IMR-90 (cell line): ENCODE data around the gene ARSB. TPM values are rescaled to one million over a fixed set of nuclear protein-coding genes. Genes with fewer than 3 reads are reported as not detected.
A peak's percentile ranks its signal among the peaks of the same experiment; 100 is the strongest.

Experiments used
- ATAC-seq: fragments of 200-7000 bp; cut with Tn5 transposase; 2 replicates; pipeline ENCODE4 v1.9.1; 2020; ENCODE audit warnings: low read depth, mild to moderate bottlenecking, moderate library complexity
- BruUV-seq: library from RNA; stranded (reverse); fragments of 400-500 nt; replicated peaks from 2 replicates; lab custom pipeline; 2021; lab: Mats Ljungman, UMichigan
- CTCF ChIA-PET: fragments of 300-600 bp; formaldehyde crosslinking; extraction: SDS; loops from one replicate; lab custom pipeline; 2021; ENCODE audit warnings: antibody characterized with exemption; lab: Yijun Ruan, JAX
- POLR2A ChIA-PET: fragments of 300-600 bp; sonication (Branson Sonifier 250); formaldehyde crosslinking; loops from one replicate; lab custom pipeline; 2022; ENCODE audit warnings: antibody characterized with exemption; ENCODE audit not compliant: unreplicated experiment; lab: Charles Lee
- DNase-seq: peaks from one replicate; pipeline ENCODE4 v3.0.0; 2013
- H2AFZ ChIP-seq: replicated peaks from 2 replicates; pipeline ENCODE3; 2013; ENCODE audit warnings: low read length, mild to moderate bottlenecking; ENCODE audit not compliant: poor library complexity
- H2AK5ac ChIP-seq: 2 replicates; pipeline ENCODE4 v1.6.1; 2013; ENCODE audit warnings: low read depth, low read length, inconsistent platforms
- H2AK9ac ChIP-seq: replicated peaks from 2 replicates; pipeline ENCODE3; 2013; ENCODE audit warnings: mild to moderate bottlenecking, low read depth, low read length, moderate library complexity; ENCODE audit not compliant: poor library complexity
- H2BK120ac ChIP-seq: 2 replicates; pipeline ENCODE4 v1.6.1; 2013; ENCODE audit warnings: low read depth, low read length, inconsistent platforms
- H2BK15ac ChIP-seq: 3 replicates; pipeline ENCODE4 v1.6.1; 2013; ENCODE audit warnings: low read depth, low read length, inconsistent platforms
- H2BK20ac ChIP-seq: 2 replicates; pipeline ENCODE4 v1.6.1; 2013; ENCODE audit warnings: low read depth, mild to moderate bottlenecking, inconsistent platforms, low read length, moderate library complexity
- H2BK5ac ChIP-seq: 2 replicates; pipeline ENCODE4 v1.6.1; 2013; ENCODE audit warnings: mild to moderate bottlenecking, low read depth, low read length, inconsistent platforms; ENCODE audit not compliant: poor library complexity, severe bottlenecking
- H3K14ac ChIP-seq: replicated peaks from 2 replicates; pipeline ENCODE4 v1.6.1; 2013; ENCODE audit warnings: low read depth, low read length, inconsistent platforms
- H3K18ac ChIP-seq: 2 replicates; pipeline ENCODE4 v1.6.1; 2013; ENCODE audit warnings: low read depth, low read length, control low read depth
- H3K23ac ChIP-seq: 2 replicates; pipeline ENCODE4 v1.6.1; 2013; ENCODE audit warnings: low read depth, low read length, inconsistent platforms
- H3K27ac ChIP-seq: 2 replicates; pipeline ENCODE4 v1.5.1; 2013; ENCODE audit warnings: mild to moderate bottlenecking, control low read depth, low read length; ENCODE audit not compliant: insufficient read depth
- H3K27me3 ChIP-seq: 2 replicates; pipeline ENCODE4 v1.6.1; 2013; ENCODE audit warnings: low read length; ENCODE audit not compliant: control insufficient read depth, insufficient read depth
- H3K36me3 ChIP-seq: 2 replicates; pipeline ENCODE4 v1.6.1; 2013; ENCODE audit warnings: low read length, mixed read lengths; ENCODE audit not compliant: control insufficient read depth, insufficient read depth
- H3K4ac ChIP-seq: 2 replicates; pipeline ENCODE4 v1.6.1; 2013; ENCODE audit warnings: low read depth, low read length, inconsistent platforms
- H3K4me1 ChIP-seq: 2 replicates; pipeline ENCODE4 v1.6.1; 2013; ENCODE audit warnings: low read length, mixed read lengths; ENCODE audit not compliant: control insufficient read depth, insufficient read depth
- H3K4me2 ChIP-seq: 2 replicates; pipeline ENCODE4 v1.6.1; 2013; ENCODE audit warnings: low read depth, mild to moderate bottlenecking, control low read depth, low read length, moderate library complexity
- H3K4me3 ChIP-seq: 2 replicates; pipeline ENCODE4 v1.5.1; 2013; ENCODE audit warnings: low read depth, mild to moderate bottlenecking, control low read depth, low read length, moderate library complexity; ENCODE audit not compliant: insufficient read depth
- H3K56ac ChIP-seq: 2 replicates; pipeline ENCODE4 v1.6.1; 2013; ENCODE audit warnings: low read length, inconsistent platforms; ENCODE audit not compliant: insufficient read depth; ENCODE audit errors: extremely low read depth
- H3K79me1 ChIP-seq, 2 experiments: 2 replicates each; pipeline ENCODE4 v1.6.1; 2013; ENCODE audit warnings: low read length in 2 of 2, inconsistent platforms in 1 of 2, low read depth in 1 of 2
- H3K9ac ChIP-seq: 2 replicates; pipeline ENCODE4 v1.6.1; 2013; ENCODE audit warnings: low read depth, low read length, control low read depth
- H3K9me1 ChIP-seq: 2 replicates; pipeline ENCODE4 v1.6.1; 2013; ENCODE audit warnings: low read length, inconsistent platforms; ENCODE audit not compliant: insufficient read depth
- H3K9me3 ChIP-seq: 2 replicates; pipeline ENCODE4 v1.6.1; 2013; ENCODE audit warnings: low read length; ENCODE audit not compliant: control insufficient read depth, insufficient read depth
- H4K20me1 ChIP-seq: 2 replicates; pipeline ENCODE4 v1.6.1; 2013; ENCODE audit warnings: low read length, inconsistent platforms; ENCODE audit not compliant: insufficient read depth
- H4K5ac ChIP-seq: 2 replicates; pipeline ENCODE4 v1.6.1; 2013; ENCODE audit warnings: mild to moderate bottlenecking, low read depth, low read length, control low read depth
- H4K8ac ChIP-seq, 2 experiments: 2 replicates each; pipeline ENCODE4 v1.6.1; 2013; ENCODE audit warnings: low read depth in 2 of 2, low read length in 2 of 2, control low read depth in 1 of 2, inconsistent platforms in 1 of 2
- H4K91ac ChIP-seq: 2 replicates; pipeline ENCODE4 v1.6.1; 2013; ENCODE audit warnings: low read depth, low read length, inconsistent platforms; ENCODE audit not compliant: insufficient read depth
- BHLHE40 ChIP-seq: fragments of 150-350 bp; IDR thresholded peaks from 2 replicates; pipeline ENCODE4 v1.6.1; 2016; ENCODE audit warnings: mild to moderate bottlenecking, low read depth, low read length
- CEBPB ChIP-seq: IDR thresholded peaks from 2 replicates; pipeline ENCODE4 v1.6.1; 2012; ENCODE audit warnings: low read depth, low read length, improper control_type of control experiment
- CHD1 ChIP-seq: IDR thresholded peaks from 2 replicates; pipeline ENCODE4 v1.6.1; 2012; ENCODE audit warnings: low read depth, low read length, improper control_type of control experiment
- CTCF ChIP-seq: conservative IDR thresholded peaks from 2 replicates; pipeline ENCODE4 v1.5.1; 2012; ENCODE audit warnings: mild to moderate bottlenecking, low read depth, low read length, improper control_type of control experiment
- ELK1 ChIP-seq: fragments of 150-350 bp; IDR thresholded peaks from 2 replicates; pipeline ENCODE4 v1.6.1; 2016; ENCODE audit warnings: low read depth, mild to moderate bottlenecking, low read length, moderate library complexity, borderline replicate concordance
- MAZ ChIP-seq: IDR thresholded peaks from 2 replicates; pipeline ENCODE4 v1.6.1; 2012; ENCODE audit warnings: low read depth, mild to moderate bottlenecking, low read length, improper control_type of control experiment, moderate library complexity, borderline replicate concordance
- MXI1 ChIP-seq: IDR thresholded peaks from 2 replicates; pipeline ENCODE4 v1.6.1; 2012; ENCODE audit warnings: low read depth, mild to moderate bottlenecking, low read length, moderate library complexity, borderline replicate concordance
- NFE2L2 ChIP-seq: fragments of 150-350 bp; IDR thresholded peaks from 2 replicates; pipeline ENCODE4 v1.6.1; 2016; ENCODE audit warnings: low read depth, mild to moderate bottlenecking, low read length
- RAD21 ChIP-seq: IDR thresholded peaks from 2 replicates; pipeline ENCODE4 v1.6.1; 2012; ENCODE audit warnings: low read length, improper control_type of control experiment
- RCOR1 ChIP-seq: IDR thresholded peaks from 2 replicates; pipeline ENCODE4 v1.6.1; 2012; ENCODE audit warnings: mild to moderate bottlenecking, low read length, improper control_type of control experiment; ENCODE audit not compliant: insufficient replicate concordance
- RFX5 ChIP-seq: IDR thresholded peaks from 2 replicates; pipeline ENCODE4 v1.8.0; 2012; ENCODE audit warnings: low read depth, mild to moderate bottlenecking, low read length, moderate library complexity
- SMC3 ChIP-seq: fragments of 150-350 bp; IDR thresholded peaks from 2 replicates; pipeline ENCODE4 v1.6.1; 2016; ENCODE audit warnings: low read depth, mild to moderate bottlenecking, antibody characterized with exemption, low read length, moderate library complexity
- USF2 ChIP-seq: fragments of 150-350 bp; IDR thresholded peaks from 2 replicates; pipeline ENCODE4 v1.6.1; 2017; ENCODE audit warnings: mild to moderate bottlenecking, antibody characterized with exemption, low read length, low read depth
- WGBS, 2 experiments: methylation state at CpG; one replicate each; pipeline versions ENCODE4 v1.1.5 to v1.1.7; 2013; ENCODE audit warnings: missing lambda C conversion rate in 2 of 2; ENCODE audit not compliant: insufficient read length in 1 of 2; ENCODE audit errors: extremely low coverage in 2 of 2; 5-methylcytosine and 5-hydroxymethylcytosine counted together
- dilution Hi-C: fragments of 300-500 bp; cut with HindIII; formaldehyde crosslinking; loops from one replicate; pipeline ENCODE4 v1.14.3; 2018; ENCODE audit warnings: low sequenced_read_pairs; ENCODE audit not compliant: unreplicated experiment
- in situ Hi-C: fragments of 300-500 bp; cut with MboI; formaldehyde crosslinking; loops from 3 replicates; pipeline ENCODE4 v1.14.3; 2019; ENCODE audit warnings: low sequenced_read_pairs, inconsistent platforms, mixed read lengths
- intact Hi-C: fragments of 100-400 bp; cut with micrococcal nuclease; formaldehyde crosslinking; loops from 2 replicates; pipeline ENCODE4 v1.10.0; 2022
- polyA plus RNA-seq, 3 experiments: library from polyadenylated mRNA; depleted of rRNA; stranded (reverse); fragments of >200 nt; gene quantifications; 2 replicates each; pipeline ENCODE4 v1.2.3, GENCODE V29; 2012; ENCODE audit warnings: low replicate concordance in 1 of 3
- total RNA-seq: library from RNA; depleted of rRNA; stranded (reverse); fragments of >200 nt; gene quantifications from 2 replicates; pipeline ENCODE4 v1.2.3, GENCODE V29; 2012

ARSB gene
- total and polyA plus RNA-seq, 2 of the 4 experiments (the other 2 are of a cell fraction): 16.0 to 16.3 TPM

DNA sequence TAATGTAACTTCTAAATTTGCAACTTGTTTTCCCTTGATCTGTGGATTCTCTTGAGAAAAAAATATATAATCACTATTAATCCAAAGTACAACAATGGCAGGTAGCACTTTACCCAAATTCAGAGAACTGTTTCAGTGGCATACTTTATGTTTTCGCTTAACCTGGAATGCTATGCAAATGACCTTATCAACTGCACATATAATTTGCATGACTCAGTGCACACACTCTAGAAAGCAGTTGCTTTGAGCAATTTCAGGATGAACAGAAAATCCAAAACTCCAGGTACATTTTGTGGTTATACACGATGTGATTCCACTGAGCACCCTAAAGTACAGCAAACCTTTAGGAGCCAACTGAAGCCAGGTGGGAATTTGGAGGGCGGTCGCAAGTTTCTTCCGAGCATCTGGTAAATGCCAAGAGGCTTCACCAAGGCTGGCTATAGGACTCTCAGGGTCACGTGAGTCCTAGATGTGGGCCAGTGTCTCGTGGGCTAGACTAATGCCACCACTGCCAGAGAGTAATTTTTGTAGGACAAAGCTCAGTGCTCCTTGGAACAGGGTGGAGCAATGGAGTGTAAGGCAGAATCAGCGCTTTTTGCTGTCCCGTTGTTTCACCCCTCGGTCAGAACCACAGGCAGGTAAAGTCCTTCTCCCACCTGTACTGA lies 47.1 kb upstream of the ARSB start:
- H3K23ac ChIP-seq: no peak overlapping the region
- no peaks in the 10 kb centered on the region for H4K20me1 ChIP-seq
- H3K27me3 ChIP-seq: peaks cover 2% of the 10 kb centered on the region
- H2BK120ac ChIP-seq: no peak overlapping the region
- no peak overlapping the region for H4K8ac ChIP-seq
- H3K9me3 ChIP-seq: peaks cover 2% of the 10 kb centered on the region; the same call in 1 of the 2 replicates
- CTCF ChIA-PET: interaction anchor here (0.6 kb wide), 1 partner anchor 469 kb away, joined by 3 read pairs; no protein-coding TSS in a partner anchor
- H2AK9ac ChIP-seq: peak overlapping the region; percentile 47
- no peaks in the 10 kb centered on the region for H3K79me1 ChIP-seq
- H2AFZ ChIP-seq: peak overlapping the region; percentile 37
- no peak overlapping the region for H4K5ac ChIP-seq
- no TSS peak for BruUV-seq
- dilution Hi-C loops (no loop called here), in situ Hi-C loops (no loop called here), intact Hi-C loops (no loop called here)
- no peak overlapping the region for H3K56ac ChIP-seq
- H3K14ac ChIP-seq: no peak overlapping the region
- POLR2A ChIA-PET: no interaction called here
- H3K4ac ChIP-seq: no peak overlapping the region
- TF ChIP-seq SMC3 (no peak), MAZ (no peak), NFE2L2 (no peak), RCOR1 (no peak), CHD1 (no peak), RAD21 (no peak), BHLHE40 (no peak), USF2 (no peak), ELK1 (no peak), RFX5 (no peak), CTCF (no peak), MXI1 (no peak), CEBPB (no peak)
- H3K9ac ChIP-seq: no peak overlapping the region
- no peak overlapping the region for H2BK5ac ChIP-seq
- H3K18ac ChIP-seq: no peak overlapping the region
- H2AK5ac ChIP-seq: no peak overlapping the region
- H3K4me2 ChIP-seq: no peak overlapping the region
- H3K27ac ChIP-seq: no peak overlapping the region
- ATAC-seq (no peak), DNase-seq (peak; percentile 4)
- H2BK15ac ChIP-seq: no peak overlapping the region
- H3K4me3 ChIP-seq: no peak overlapping the region
- no peak overlapping the region for H2BK20ac ChIP-seq
- 95% methylated on average over 7 of the region's 10 CpGs; no CpG with 5 or more reads in 1 of the 2 experiments for WGBS, 2 experiments
- no peaks in the 10 kb centered on the region for H3K36me3 ChIP-seq
- no peaks in the 10 kb centered on the region for H3K9me1 ChIP-seq
- no peak overlapping the region for H4K91ac ChIP-seq
- no peaks in the 10 kb centered on the region for H3K4me1 ChIP-seq
